ENCODE measurements around the gene CDS2. TPM values are rescaled to one million over a fixed set of nuclear protein-coding genes. Genes with fewer than 3 reads are reported as not detected.
A peak's percentile ranks its signal among the peaks of the same experiment; 100 is the strongest.

Gene CDS2
- total and polyA plus RNA-seq, 2 of the 13 experiments (the other 11 are each of a cell fraction or from before 2014, with no cell fraction given): 81.3 to 153 TPM

DNA sequence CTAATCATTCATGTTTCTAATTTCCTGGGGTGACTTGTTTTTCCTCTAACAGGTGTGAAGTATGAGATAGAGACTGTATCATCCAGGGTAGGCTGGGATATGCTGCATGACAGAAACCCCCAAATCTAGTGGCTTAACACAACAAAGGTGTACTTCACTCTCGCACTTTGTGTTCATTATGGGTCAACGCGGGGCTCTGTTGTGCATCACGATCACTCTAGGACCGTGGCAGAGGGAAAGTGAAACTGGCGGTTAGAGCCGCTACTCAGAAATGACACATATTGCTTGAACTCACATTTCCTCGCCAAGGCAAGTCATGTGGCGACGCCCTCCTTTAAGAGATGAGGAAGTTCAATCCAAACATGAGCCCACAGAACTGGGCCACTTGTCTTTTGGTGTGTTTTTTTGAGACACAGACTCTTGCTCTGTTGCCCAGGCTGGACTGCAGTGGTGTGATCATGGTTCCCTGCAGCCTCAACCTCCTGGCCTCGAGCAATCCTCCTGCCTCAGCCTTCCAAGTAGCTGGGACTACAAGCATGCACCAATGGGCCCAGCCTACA is 48.3 kb upstream of the CDS2 start (continued):
- TF ChIP-seq SIX1 (CRISPR knock-in tag; IDR thresholded peaks at IDR 0.05; ENCODE audit: borderline replicate concordance) (no peak), SOX5 (CRISPR knock-in tag; IDR thresholded peaks at IDR 0.05; ENCODE audit: borderline replicate concordance) (0 out of 2 replicates have a peak, but pooled peaks have one; percentile 37), ZFP41 (CRISPR knock-in tag; IDR thresholded peaks at IDR 0.05; ENCODE audit: borderline replicate concordance) (no peak), ZNF367 (CRISPR knock-in tag; IDR thresholded peaks at IDR 0.05; ENCODE audit: borderline replicate concordance) (no peak), ZNF556 (CRISPR knock-in tag; IDR thresholded peaks at IDR 0.05; ENCODE audit: borderline replicate concordance) (0 out of 2 replicates have a peak, but pooled peaks have one; percentile 24), ZNF382 (CRISPR knock-in tag; IDR thresholded peaks at IDR 0.05; ENCODE audit: borderline replicate concordance) (no peak), THAP11 (CRISPR knock-in tag; IDR thresholded peaks at IDR 0.05) (0 out of 2 replicates have a peak, but pooled peaks have one; percentile 9)
- TF ChIP-seq, protein P1, sequence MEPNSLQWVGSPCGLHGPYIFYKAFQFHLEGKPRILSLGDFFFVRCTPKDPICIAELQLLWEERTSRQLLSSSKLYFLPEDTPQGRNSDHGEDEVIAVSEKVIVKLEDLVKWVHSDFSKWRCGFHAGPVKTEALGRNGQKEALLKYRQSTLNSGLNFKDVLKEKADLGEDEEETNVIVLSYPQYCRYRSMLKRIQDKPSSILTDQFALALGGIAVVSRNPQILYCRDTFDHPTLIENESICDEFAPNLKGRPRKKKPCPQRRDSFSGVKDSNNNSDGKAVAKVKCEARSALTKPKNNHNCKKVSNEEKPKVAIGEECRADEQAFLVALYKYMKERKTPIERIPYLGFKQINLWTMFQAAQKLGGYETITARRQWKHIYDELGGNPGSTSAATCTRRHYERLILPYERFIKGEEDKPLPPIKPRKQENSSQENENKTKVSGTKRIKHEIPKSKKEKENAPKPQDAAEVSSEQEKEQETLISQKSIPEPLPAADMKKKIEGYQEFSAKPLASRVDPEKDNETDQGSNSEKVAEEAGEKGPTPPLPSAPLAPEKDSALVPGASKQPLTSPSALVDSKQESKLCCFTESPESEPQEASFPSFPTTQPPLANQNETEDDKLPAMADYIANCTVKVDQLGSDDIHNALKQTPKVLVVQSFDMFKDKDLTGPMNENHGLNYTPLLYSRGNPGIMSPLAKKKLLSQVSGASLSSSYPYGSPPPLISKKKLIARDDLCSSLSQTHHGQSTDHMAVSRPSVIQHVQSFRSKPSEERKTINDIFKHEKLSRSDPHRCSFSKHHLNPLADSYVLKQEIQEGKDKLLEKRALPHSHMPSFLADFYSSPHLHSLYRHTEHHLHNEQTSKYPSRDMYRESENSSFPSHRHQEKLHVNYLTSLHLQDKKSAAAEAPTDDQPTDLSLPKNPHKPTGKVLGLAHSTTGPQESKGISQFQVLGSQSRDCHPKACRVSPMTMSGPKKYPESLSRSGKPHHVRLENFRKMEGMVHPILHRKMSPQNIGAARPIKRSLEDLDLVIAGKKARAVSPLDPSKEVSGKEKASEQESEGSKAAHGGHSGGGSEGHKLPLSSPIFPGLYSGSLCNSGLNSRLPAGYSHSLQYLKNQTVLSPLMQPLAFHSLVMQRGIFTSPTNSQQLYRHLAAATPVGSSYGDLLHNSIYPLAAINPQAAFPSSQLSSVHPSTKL (CRISPR knock-in tag; IDR thresholded peaks at IDR 0.05): 0 out of 2 replicates have a peak, but pooled peaks have one; percentile 34
- TF ChIP-seq, protein P2, sequence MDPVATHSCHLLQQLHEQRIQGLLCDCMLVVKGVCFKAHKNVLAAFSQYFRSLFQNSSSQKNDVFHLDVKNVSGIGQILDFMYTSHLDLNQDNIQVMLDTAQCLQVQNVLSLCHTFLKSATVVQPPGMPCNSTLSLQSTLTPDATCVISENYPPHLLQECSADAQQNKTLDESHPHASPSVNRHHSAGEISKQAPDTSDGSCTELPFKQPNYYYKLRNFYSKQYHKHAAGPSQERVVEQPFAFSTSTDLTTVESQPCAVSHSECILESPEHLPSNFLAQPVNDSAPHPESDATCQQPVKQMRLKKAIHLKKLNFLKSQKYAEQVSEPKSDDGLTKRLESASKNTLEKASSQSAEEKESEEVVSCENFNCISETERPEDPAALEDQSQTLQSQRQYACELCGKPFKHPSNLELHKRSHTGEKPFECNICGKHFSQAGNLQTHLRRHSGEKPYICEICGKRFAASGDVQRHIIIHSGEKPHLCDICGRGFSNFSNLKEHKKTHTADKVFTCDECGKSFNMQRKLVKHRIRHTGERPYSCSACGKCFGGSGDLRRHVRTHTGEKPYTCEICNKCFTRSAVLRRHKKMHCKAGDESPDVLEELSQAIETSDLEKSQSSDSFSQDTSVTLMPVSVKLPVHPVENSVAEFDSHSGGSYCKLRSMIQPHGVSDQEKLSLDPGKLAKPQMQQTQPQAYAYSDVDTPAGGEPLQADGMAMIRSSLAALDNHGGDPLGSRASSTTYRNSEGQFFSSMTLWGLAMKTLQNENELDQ (CRISPR knock-in tag; IDR thresholded peaks at IDR 0.05; ENCODE audit: borderline replicate concordance): no peak
- TF ChIP-seq, protein P3, sequence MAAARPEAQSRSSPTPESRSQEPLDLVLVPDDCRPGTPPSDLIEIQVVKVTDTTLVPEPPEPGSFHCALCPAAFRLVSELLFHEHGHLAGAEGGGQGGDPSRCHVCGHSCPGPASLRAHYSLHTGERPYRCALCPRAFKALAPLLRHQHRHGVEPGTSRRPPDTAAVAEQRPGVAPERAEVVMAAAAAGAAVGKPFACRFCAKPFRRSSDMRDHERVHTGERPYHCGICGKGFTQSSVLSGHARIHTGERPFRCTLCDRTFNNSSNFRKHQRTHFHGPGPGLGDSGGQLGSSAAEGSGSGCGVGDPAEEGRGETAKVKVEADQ (CRISPR knock-in tag; IDR thresholded peaks at IDR 0.05; ENCODE audit: borderline replicate concordance): peak; percentile 56; the same call in 1 of the 2 replicates
- TF ChIP-seq, protein P4, sequence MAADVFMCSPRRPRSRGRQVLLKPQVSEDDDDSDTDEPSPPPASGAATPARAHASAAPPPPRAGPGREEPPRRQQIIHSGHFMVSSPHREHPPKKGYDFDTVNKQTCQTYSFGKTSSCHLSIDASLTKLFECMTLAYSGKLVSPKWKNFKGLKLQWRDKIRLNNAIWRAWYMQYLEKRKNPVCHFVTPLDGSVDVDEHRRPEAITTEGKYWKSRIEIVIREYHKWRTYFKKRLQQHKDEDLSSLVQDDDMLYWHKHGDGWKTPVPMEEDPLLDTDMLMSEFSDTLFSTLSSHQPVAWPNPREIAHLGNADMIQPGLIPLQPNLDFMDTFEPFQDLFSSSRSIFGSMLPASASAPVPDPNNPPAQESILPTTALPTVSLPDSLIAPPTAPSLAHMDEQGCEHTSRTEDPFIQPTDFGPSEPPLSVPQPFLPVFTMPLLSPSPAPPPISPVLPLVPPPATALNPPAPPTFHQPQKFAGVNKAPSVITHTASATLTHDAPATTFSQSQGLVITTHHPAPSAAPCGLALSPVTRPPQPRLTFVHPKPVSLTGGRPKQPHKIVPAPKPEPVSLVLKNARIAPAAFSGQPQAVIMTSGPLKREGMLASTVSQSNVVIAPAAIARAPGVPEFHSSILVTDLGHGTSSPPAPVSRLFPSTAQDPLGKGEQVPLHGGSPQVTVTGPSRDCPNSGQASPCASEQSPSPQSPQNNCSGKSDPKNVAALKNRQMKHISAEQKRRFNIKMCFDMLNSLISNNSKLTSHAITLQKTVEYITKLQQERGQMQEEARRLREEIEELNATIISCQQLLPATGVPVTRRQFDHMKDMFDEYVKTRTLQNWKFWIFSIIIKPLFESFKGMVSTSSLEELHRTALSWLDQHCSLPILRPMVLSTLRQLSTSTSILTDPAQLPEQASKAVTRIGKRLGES (CRISPR knock-in tag; IDR thresholded peaks at IDR 0.05; ENCODE audit: borderline replicate concordance): no peak
- TF ChIP-seq, protein P5, sequence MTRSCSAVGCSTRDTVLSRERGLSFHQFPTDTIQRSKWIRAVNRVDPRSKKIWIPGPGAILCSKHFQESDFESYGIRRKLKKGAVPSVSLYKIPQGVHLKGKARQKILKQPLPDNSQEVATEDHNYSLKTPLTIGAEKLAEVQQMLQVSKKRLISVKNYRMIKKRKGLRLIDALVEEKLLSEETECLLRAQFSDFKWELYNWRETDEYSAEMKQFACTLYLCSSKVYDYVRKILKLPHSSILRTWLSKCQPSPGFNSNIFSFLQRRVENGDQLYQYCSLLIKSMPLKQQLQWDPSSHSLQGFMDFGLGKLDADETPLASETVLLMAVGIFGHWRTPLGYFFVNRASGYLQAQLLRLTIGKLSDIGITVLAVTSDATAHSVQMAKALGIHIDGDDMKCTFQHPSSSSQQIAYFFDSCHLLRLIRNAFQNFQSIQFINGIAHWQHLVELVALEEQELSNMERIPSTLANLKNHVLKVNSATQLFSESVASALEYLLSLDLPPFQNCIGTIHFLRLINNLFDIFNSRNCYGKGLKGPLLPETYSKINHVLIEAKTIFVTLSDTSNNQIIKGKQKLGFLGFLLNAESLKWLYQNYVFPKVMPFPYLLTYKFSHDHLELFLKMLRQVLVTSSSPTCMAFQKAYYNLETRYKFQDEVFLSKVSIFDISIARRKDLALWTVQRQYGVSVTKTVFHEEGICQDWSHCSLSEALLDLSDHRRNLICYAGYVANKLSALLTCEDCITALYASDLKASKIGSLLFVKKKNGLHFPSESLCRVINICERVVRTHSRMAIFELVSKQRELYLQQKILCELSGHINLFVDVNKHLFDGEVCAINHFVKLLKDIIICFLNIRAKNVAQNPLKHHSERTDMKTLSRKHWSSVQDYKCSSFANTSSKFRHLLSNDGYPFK (CRISPR knock-in tag; IDR thresholded peaks at IDR 0.05; ENCODE audit: borderline replicate concordance): peak; percentile 53; the same call in 1 of the 2 replicates
- TF ChIP-seq, protein P6, sequence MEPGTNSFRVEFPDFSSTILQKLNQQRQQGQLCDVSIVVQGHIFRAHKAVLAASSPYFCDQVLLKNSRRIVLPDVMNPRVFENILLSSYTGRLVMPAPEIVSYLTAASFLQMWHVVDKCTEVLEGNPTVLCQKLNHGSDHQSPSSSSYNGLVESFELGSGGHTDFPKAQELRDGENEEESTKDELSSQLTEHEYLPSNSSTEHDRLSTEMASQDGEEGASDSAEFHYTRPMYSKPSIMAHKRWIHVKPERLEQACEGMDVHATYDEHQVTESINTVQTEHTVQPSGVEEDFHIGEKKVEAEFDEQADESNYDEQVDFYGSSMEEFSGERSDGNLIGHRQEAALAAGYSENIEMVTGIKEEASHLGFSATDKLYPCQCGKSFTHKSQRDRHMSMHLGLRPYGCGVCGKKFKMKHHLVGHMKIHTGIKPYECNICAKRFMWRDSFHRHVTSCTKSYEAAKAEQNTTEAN (CRISPR knock-in tag; conservative IDR thresholded peaks at IDR 0.05): 0 out of 2 replicates have a peak, but pooled peaks have one; percentile 26

All from HepG2 (cell line).